Spleen (tissue), 7 donors: ENCODE measurements around the gene JAK2.

Experiments
- POLR2AphosphoS5 ChIP-seq, 3 donors: sonication (generic); formaldehyde crosslinking; IDR thresholded peaks; one replicate each; pipeline ENCODE4 v1.5.1; 2017; ENCODE audit warnings: antibody characterized with exemption in 3 of 3
- TF ChIP-seq, protein P1 (sequence below), 11 experiments: fragments of 200-600 bp in 7 of 11; fragments of 450-650 bp in 4 of 11; sonication (generic) in 4 of 11; IDR thresholded peaks in 8 of 11; conservative IDR thresholded peaks in 3 of 11; 1 replicate in 7 of 11; 2 replicates in 4 of 11; pipeline versions ENCODE4 v1.4.0 to v1.8.0; 2016 to 2021; ENCODE audit warnings: antibody characterized with exemption in 11 of 11, inconsistent platforms in 4 of 11, mild to moderate bottlenecking in 1 of 11
- donor health status: DM: no; HTN: no; CAD: no; lungs with moderate emphysema.
- donor health status: DM: no; HTN: no; CAD: no.
- donor health status: DM: no; HTN: no; CAD: no.

DNA sequence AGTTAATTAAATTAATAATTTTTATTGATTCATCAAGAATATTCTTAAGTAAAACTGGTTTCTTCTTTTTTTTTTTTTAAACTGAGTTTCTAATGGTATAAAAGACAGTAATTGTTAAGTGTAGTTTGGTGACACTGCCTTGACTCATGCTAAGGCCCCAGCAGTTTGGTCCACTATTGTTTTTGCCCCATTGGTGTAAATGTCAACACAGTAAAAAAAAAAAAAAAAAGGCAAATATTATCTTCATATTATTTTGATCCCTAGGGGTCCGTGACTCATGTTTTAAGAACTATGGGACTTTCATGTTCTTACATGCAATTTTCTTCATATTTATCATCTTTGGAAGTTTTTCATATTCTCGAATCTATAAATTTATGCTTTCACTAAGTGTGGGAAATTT lies 29.2 kb upstream of the JAK2 start:
- TF ChIP-seq POLR2AphosphoS5 (IDR thresholded peaks at IDR 0.05) = no peak
- TF ChIP-seq, protein P1, sequence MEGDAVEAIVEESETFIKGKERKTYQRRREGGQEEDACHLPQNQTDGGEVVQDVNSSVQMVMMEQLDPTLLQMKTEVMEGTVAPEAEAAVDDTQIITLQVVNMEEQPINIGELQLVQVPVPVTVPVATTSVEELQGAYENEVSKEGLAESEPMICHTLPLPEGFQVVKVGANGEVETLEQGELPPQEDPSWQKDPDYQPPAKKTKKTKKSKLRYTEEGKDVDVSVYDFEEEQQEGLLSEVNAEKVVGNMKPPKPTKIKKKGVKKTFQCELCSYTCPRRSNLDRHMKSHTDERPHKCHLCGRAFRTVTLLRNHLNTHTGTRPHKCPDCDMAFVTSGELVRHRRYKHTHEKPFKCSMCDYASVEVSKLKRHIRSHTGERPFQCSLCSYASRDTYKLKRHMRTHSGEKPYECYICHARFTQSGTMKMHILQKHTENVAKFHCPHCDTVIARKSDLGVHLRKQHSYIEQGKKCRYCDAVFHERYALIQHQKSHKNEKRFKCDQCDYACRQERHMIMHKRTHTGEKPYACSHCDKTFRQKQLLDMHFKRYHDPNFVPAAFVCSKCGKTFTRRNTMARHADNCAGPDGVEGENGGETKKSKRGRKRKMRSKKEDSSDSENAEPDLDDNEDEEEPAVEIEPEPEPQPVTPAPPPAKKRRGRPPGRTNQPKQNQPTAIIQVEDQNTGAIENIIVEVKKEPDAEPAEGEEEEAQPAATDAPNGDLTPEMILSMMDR (IDR thresholded peaks at IDR 0.05 in 8 of 11, conservative IDR thresholded peaks at IDR 0.05 in 3 of 11) = no peak
